ENCODE data around the gene ITPK1. TPM values are rescaled to one million over a fixed set of nuclear protein-coding genes. Genes with fewer than 3 reads are reported as not detected.
A peak's percentile ranks its signal among the peaks of the same experiment; 100 is the strongest.
"Not testable (repeated sequence)": the region's sequence is repeated elsewhere in the genome, so short reads cannot be mapped to it uniquely, and the experiment has no call there.

The ITPK1 gene
- total RNA-seq, 1 donor from 2014 or later, result 112 TPM

- no peak for TF ChIP-seq CTCF (IDR thresholded peaks at IDR 0.05; ENCODE audit: borderline replicate concordance)
- Histone ChIP-seq H3K9me3 (replicated peaks) (no peaks in the 10 kb centered on the region), H3K27ac (replicated peaks) (peak overlapping the region; percentile 58), H3K36me3 (no peaks in the 10 kb centered on the region), H3K4me1 (peaks cover 26% of the 10 kb centered on the region), H3K27me3 (ENCODE audit: low read depth) (no peaks in the 10 kb centered on the region), H3K4me3 (no peak overlapping the region)
- intact Hi-C loops (cut with micrococcal nuclease), result no loop called here
- DNase-seq, result no peak
Observed at GRCh38 chr14:93133464-93133863, 17.7 kb upstream of the ITPK1 start.

DNA sequence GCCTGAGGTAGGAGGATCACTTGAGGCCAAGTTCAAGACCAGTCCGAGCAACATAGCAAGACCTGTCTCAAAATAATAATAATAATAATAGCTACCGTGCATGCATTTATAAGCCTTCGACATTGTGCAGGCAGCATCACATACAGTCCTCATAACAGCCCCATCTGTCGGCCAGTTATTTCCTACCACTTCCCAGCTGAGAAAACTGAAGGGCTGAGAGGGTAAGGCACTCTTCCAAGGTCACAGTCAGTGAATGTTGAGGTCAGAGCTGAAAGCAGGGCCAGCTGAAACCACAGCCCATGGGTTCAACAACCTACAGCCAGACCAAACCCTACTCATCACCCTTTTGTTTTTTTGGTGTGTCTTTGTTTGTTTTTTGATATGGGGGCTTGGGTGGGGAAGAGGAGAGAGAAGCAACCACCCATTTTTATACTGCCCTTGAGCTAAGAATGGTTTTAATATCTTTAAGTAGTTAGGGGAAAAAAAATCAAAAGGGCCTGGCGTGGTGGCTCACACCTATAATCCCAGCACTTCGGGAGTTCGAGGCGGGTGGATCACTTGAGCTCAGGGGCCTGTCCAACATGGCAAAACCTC lies 16.8 kb upstream of the ITPK1 start:
- H3K4me1 ChIP-seq, result peaks cover 17% of the 10 kb centered on the region
- H3K36me3 ChIP-seq, result no peaks in the 10 kb centered on the region
- no peak for DNase-seq
- intact Hi-C loops (cut with micrococcal nuclease), result no loop called here
- H3K27me3 ChIP-seq (ENCODE audit: low read depth), result no peaks in the 10 kb centered on the region
- H3K4me3 ChIP-seq, result no peak overlapping the region
- TF ChIP-seq CTCF (IDR thresholded peaks at IDR 0.05; ENCODE audit: borderline replicate concordance), result peak; percentile 67
- H3K27ac ChIP-seq (replicated peaks), result peak overlapping the region; percentile 58
- no peaks in the 10 kb centered on the region for H3K9me3 ChIP-seq (replicated peaks)

GRCh38 chr14:93131257-93131820 lies 15.6 kb upstream of the ITPK1 start:
- peaks cover 17% of the 10 kb centered on the region for H3K4me1 ChIP-seq
- intact Hi-C loops (cut with micrococcal nuclease); H3K36me3 ChIP-seq; H3K4me3 ChIP-seq; H3K27ac ChIP-seq (replicated peaks); H3K27me3 ChIP-seq (ENCODE audit: low read depth); H3K9me3 ChIP-seq (replicated peaks); DNase-seq: not testable (repeated sequence)

DNA sequence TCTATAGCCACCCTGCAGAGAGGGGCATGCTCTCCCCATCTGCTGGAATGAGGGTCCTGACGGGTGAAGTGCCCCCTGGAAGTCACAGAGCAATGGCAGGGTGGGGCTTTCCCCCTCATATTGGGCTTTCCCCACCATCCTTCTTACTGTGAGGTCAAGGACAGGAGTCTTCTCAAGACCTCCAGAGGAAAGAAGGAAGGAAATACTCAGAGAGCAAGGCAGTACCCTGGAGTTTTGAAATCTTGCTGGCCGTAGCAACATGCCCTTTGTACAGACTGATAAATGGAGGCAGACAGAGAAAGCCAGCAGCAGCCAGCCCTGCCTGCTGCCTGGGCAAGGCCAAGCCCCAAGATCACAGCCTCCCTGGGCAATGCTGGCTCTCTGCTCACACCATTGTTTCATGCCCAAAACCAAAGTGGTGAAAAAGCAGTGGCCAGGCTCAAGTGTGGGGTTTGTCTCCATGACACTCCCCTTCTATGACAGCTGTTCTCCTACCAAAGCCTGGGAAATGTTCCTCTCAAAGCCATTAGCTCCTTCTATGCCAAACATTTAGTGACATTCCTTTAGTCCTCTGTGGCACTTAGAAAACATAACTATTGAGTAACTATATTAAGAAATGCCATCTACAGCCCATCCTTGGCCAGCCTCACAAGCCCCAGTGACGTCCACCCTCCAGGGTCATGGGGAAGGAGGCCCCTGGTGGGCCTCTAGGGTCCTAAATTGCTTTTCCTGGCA lies 13.2 kb upstream of the ITPK1 start:
- intact Hi-C loops (cut with micrococcal nuclease), result no loop called here
- H3K4me1 ChIP-seq, result peaks cover 8% of the 10 kb centered on the region
- H3K27me3 ChIP-seq (ENCODE audit: low read depth), result no peaks in the 10 kb centered on the region
- no peak for TF ChIP-seq CTCF (IDR thresholded peaks at IDR 0.05; ENCODE audit: borderline replicate concordance)
- DNase-seq, result no peak
- H3K9me3 ChIP-seq (replicated peaks), result no peaks in the 10 kb centered on the region
- H3K4me3 ChIP-seq, result no peak overlapping the region
- H3K27ac ChIP-seq (replicated peaks), result peak overlapping the region; percentile 54
- H3K36me3 ChIP-seq, result no peaks in the 10 kb centered on the region

GRCh38 chr14:93126111-93126510 lies 10.4 kb upstream of the ITPK1 start:
- Histone ChIP-seq H3K4me1 (peaks cover 8% of the 10 kb centered on the region), H3K27ac (replicated peaks) (no peak overlapping the region), H3K27me3 (ENCODE audit: low read depth) (no peaks in the 10 kb centered on the region), H3K9me3 (replicated peaks) (no peaks in the 10 kb centered on the region), H3K4me3 (no peak overlapping the region), H3K36me3 (no peaks in the 10 kb centered on the region)
- DNase-seq, result no peak
- intact Hi-C loops (cut with micrococcal nuclease), result no loop called here
- TF ChIP-seq CTCF (IDR thresholded peaks at IDR 0.05; ENCODE audit: borderline replicate concordance), result no peak

- H3K4me3 ChIP-seq, result no peak overlapping the region
- no peak overlapping the region for H3K27ac ChIP-seq (replicated peaks)
- H3K4me1 ChIP-seq, result no peaks in the 10 kb centered on the region
- H3K9me3 ChIP-seq (replicated peaks), result no peaks in the 10 kb centered on the region
- DNase-seq, result no peak
- no peaks in the 10 kb centered on the region for H3K36me3 ChIP-seq
- TF ChIP-seq CTCF (IDR thresholded peaks at IDR 0.05; ENCODE audit: borderline replicate concordance), result no peak
- H3K27me3 ChIP-seq (ENCODE audit: low read depth), result no peaks in the 10 kb centered on the region
- intact Hi-C loops (cut with micrococcal nuclease), result no loop called here
Observed at GRCh38 chr14:93122826-93123225, 7.1 kb upstream of the ITPK1 start.
